HFF-Myc (cell line): ENCODE results near the gene FOXO3.

Experiments used
- DNase-seq: peaks from one replicate; pipeline ENCODE4 v3.0.0-alpha.2; 2011; ENCODE audit warnings: low read depth; ENCODE audit errors: extremely low read depth
- H3K4me3 ChIP-seq: replicated peaks from 2 replicates; pipeline ENCODE4 v1.5.1; 2011; ENCODE audit warnings: low read depth, mild to moderate bottlenecking, control low read depth, low read length
- TF ChIP-seq, protein P1 (sequence below): IDR thresholded peaks from 2 replicates; pipeline ENCODE4 v1.5.1; 2012; ENCODE audit warnings: mild to moderate bottlenecking, low read depth, low read length, control low read depth; ENCODE audit errors: missing control alignments

The FOXO3 gene

DNA sequence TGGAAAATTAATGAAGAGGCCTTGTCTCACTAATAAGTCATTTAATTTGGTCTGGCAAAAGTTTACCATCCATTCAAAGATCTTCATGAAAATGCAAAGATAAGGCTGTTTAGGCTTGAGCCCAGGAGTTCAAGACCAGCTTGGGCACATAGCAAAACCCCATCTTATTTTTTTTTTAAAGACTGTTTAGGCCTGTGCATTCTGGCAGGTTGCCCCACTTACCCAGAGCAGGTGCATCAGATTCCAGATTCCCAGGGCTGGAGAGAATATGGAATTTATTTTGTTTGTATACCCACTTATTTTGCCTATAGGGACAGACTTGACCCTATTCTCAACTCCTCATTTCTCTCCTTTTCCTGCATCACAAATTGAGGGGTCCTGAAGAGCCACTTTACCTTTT lies 5.7 kb downstream of the FOXO3 start:
- H3K4me3 ChIP-seq = no peak overlapping the region
- TF ChIP-seq, protein P1, sequence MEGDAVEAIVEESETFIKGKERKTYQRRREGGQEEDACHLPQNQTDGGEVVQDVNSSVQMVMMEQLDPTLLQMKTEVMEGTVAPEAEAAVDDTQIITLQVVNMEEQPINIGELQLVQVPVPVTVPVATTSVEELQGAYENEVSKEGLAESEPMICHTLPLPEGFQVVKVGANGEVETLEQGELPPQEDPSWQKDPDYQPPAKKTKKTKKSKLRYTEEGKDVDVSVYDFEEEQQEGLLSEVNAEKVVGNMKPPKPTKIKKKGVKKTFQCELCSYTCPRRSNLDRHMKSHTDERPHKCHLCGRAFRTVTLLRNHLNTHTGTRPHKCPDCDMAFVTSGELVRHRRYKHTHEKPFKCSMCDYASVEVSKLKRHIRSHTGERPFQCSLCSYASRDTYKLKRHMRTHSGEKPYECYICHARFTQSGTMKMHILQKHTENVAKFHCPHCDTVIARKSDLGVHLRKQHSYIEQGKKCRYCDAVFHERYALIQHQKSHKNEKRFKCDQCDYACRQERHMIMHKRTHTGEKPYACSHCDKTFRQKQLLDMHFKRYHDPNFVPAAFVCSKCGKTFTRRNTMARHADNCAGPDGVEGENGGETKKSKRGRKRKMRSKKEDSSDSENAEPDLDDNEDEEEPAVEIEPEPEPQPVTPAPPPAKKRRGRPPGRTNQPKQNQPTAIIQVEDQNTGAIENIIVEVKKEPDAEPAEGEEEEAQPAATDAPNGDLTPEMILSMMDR = no peak
- DNase-seq = no peak

DNA sequence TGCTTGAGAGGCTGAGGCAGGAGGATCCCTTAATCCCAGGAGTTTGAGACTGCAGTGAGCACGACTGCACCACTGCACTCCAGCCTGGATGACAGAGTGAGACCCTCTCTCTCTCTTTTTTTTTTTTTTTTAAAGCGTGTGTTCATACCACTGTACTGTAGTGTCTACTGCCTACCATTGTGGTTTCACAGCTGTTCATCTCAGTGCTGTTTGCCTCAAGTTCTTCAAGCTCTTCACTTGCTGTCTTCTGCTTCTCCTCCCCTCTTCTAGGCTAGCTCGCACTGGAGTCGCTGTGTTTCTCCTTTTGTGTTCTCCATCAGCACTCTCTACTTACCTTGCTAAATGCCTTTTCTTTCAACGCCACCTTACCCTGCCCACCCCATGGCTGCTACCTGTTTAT lies 7.4 kb downstream of the FOXO3 start:
- TF ChIP-seq, protein P1 = no peak
- no peak overlapping the region for H3K4me3 ChIP-seq
- DNase-seq = no peak

DNA sequence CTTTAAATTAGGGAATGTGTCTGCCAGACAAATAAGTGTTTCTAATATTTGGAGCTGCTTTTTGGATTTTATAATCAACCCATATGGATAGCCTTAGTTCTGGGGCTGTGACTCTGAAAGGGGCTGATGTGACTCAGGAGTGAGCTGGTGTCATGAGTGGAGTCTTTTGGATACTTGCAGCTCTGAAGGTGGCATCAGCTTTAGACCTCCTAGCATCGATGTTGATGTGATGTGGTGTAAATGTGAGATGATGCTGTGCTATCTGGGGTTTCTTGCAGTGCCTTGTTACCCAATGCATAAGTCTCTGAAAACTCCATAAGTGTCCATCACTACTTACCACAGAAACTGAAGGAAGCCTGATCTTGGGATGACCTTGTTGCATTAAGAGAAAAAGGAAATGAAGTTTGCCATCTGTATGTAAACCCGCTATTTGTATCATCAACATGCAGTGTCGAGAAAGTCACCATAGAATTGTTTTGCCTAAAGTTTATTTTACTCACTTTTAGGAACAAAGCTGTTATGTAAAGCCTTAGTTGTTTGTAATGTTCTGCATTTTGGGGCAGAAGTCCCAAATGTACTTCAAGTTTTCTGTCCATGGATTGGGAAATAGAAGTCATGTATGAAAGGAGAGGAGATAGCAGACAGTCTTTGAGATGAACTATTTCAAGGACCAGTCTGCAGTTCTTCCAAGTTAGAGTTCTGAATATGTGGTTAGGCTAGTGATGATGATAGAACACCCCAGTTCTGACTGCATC lies 8.0 kb downstream of the FOXO3 start:
- DNase-seq = no peak
- no peak overlapping the region for H3K4me3 ChIP-seq
- TF ChIP-seq, protein P1 = no peak

DNA sequence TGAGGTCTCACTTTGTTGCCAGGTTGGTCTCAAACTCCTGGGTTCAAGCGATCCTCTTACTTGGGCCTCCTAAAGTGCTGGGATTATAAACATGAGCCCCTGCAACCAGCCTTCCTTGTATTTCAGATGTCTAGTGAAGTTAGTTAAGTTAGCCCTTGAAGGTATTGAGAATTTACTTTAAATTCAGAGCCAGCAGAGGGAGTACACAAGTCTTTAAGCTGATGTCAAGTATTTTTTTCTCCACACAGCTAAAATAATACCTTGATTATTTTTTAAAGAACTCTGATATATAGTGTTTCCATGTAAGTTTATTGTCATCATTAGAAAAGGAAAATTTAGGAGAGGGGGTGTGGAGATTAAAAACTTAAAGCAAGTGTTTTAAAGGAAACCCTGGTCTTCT lies 9.8 kb downstream of the FOXO3 start:
- DNase-seq = no peak

DNA sequence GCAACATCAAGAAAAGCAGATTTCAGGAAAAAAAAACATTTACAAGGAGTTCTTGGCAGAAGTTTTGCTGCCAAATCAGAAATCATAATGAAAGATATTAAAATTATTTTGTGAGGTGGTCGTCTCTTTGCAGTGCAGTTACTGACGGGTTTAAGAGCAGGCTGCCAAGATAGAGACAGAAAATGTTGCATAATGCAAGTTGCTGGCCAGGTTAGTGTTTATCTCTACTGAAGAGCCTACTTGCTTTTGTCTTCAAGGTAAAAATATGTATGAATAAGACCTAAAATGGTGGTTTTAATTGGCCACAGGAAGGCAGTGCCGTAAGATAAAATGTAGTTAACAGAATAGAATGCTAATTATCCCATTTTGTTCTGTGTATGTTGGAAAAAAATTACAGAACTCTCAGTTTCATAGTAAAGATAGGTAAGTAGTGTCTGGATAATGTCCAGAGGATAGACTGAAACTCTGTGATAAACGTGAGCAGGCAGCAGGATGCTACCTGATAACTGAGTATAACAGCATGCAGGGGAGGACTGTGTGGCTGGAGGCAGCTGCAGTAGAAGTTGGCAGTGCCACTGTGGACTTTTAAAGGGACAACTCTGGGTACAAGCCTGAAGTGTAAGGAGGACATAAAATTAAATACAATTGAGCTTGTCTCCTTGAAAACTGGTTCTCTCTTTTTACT lies 13.9 kb downstream of the FOXO3 start:
- no peak for DNase-seq
- TF ChIP-seq, protein P1 = no peak
- no peak overlapping the region for H3K4me3 ChIP-seq

More for the DNA sequence above, 9.8 kb downstream of the FOXO3 start:
- H3K4me3 ChIP-seq = no peak overlapping the region
- TF ChIP-seq, protein P1 = peak; percentile 3

DNA sequence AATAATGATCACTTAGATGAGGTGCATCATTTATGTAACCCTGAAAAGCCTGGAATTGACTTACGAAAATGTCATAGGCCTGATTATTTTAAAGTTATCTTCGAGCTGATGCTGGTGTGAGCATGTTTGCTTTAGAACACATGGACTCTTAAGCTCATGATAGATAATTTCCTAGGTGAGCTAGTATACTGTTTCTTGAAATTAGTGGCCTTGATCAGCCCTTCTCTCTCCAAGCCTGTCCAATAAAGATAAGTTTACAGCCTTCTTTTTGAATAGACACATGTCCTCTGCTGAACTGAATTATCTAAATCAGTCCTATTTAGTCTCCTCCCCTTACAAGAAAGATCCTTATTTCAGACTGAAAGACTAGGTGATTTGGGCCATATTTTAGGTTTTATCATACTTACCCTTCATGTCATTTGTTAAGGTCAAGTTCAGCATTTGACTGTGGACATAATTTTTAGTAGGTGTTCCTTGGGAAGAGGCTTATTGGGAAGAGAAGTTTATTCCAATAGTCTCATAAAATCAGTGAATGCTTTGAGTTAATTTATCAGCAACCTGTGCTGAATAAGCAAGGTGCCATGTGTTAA lies 15.3 kb downstream of the FOXO3 start:
- TF ChIP-seq, protein P1 = no peak
- DNase-seq = no peak
- H3K4me3 ChIP-seq = no peak overlapping the region
